Left lung (tissue), 10 donors: Measurements from ENCODE around the gene SRCIN1. TPM values are rescaled to one million over a fixed set of nuclear protein-coding genes. Genes with fewer than 3 reads are reported as not detected.
A peak's percentile ranks its signal among the peaks of the same experiment; 100 is the strongest.

ENCODE experiments used
- ATAC-seq: fragments of 200-7000 bp; cut with Tn5 transposase; one replicate; pipeline ENCODE4 v1.9.1; 2020; ENCODE audit warnings: moderate library complexity
- DNase-seq, 4 donors: peaks; one replicate each; pipeline ENCODE4 v3.0.0-alpha.2; 2013 to 2020
- H3K27ac ChIP-seq, 2 donors: fragments of 200-600 bp; sonication (generic) in 1 of 2; one replicate each; pipeline versions ENCODE4 v1.5.0 to v1.8.0; 2020 to 2021
- H3K27me3 ChIP-seq, 2 donors: fragments of 200-600 bp; sonication (generic) in 1 of 2; one replicate each; pipeline versions ENCODE4 v1.5.0 to v1.8.0; 2020 to 2021
- H3K36me3 ChIP-seq, 2 donors: fragments of 200-600 bp; sonication (generic) in 1 of 2; one replicate each; pipeline versions ENCODE4 v1.5.0 to v1.8.0; 2020 to 2021
- H3K4me1 ChIP-seq, 2 donors: fragments of 200-600 bp; one replicate each; pipeline ENCODE4 v1.8.0; 2021
- H3K4me3 ChIP-seq, 2 donors: fragments of 200-600 bp; sonication (generic) in 1 of 2; one replicate each; pipeline versions ENCODE4 v1.5.0 to v1.8.0; 2020 to 2021; ENCODE audit warnings: mild to moderate bottlenecking in 1 of 2
- H3K9me3 ChIP-seq, 2 donors: fragments of 200-600 bp; sonication (generic) in 1 of 2; one replicate each; pipeline versions ENCODE4 v1.5.0 to v1.8.0; 2020 to 2021
- intact Hi-C, 2 donors: fragments of 100-400 bp; cut with DNase I; formaldehyde crosslinking; loops; one replicate each; pipeline versions ENCODE4 v1.11.2 to v1.14.2; 2022
- polyA plus RNA-seq, 6 donors: library from polyadenylated mRNA; unstranded; fragments of 120-200 nt; gene quantifications; one replicate each; pipeline ENCODE4 v1.2.1, GENCODE V29; 2013; ENCODE audit not compliant: insufficient read length in 6 of 6
- total RNA-seq, 2 donors: library from RNA; stranded (reverse); fragmentation: NEBNext Ultra II Directional; extraction: Animal tissue kit (Norgen Biotek cat#: 25700); gene quantifications; one replicate each; pipeline ENCODE4 v1.2.1, GENCODE V29; 2021
- TF ChIP-seq, protein P1 (sequence below), 2 donors: fragments of 200-600 bp; sonication (generic) in 1 of 2; IDR thresholded peaks; one replicate each; pipeline versions ENCODE4 v1.5.0 to v1.8.0; 2021; ENCODE audit warnings: antibody characterized with exemption in 2 of 2
- donor health status: DM: no; HTN: yes; CAD: no.
- donor health status: DM: no; HTN: no; CAD: no.

SRCIN1 gene
- total and polyA plus RNA-seq, 8 donors = 2.7 to 10.6 (median 7.4) TPM

DNA sequence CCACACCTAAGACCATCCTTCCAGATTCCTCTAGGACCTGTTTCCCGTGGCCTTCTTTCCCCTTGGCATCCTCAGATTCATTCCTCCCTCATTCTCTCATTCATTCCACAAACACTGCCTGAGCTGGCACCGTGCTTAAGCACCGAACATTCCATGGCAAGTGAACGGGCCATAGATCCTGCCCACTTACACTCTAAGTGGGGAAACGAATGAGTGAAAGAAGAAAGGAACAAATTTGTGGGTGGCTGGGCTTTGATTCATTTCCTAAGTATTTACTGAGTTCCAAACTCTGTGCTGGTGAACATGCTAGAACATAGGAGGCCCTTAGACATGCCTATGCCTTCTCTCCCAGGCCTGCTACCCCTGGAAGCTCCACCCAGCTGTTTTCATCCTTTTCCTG is 30.0 kb downstream of the SRCIN1 start:
- TF ChIP-seq, protein P1, sequence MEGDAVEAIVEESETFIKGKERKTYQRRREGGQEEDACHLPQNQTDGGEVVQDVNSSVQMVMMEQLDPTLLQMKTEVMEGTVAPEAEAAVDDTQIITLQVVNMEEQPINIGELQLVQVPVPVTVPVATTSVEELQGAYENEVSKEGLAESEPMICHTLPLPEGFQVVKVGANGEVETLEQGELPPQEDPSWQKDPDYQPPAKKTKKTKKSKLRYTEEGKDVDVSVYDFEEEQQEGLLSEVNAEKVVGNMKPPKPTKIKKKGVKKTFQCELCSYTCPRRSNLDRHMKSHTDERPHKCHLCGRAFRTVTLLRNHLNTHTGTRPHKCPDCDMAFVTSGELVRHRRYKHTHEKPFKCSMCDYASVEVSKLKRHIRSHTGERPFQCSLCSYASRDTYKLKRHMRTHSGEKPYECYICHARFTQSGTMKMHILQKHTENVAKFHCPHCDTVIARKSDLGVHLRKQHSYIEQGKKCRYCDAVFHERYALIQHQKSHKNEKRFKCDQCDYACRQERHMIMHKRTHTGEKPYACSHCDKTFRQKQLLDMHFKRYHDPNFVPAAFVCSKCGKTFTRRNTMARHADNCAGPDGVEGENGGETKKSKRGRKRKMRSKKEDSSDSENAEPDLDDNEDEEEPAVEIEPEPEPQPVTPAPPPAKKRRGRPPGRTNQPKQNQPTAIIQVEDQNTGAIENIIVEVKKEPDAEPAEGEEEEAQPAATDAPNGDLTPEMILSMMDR (IDR thresholded peaks at IDR 0.05) = no peak
- ATAC-seq (no peak), DNase-seq (no peak)
- Histone ChIP-seq H3K4me1 (peaks cover 5 to 20% of the 10 kb centered on the region in 2 donors), H3K36me3 (no peaks in the 10 kb centered on the region), H3K27ac (no peak overlapping the region), H3K27me3 (peaks cover 75 to 100% of the 10 kb centered on the region in 2 donors), H3K9me3 (no peaks in the 10 kb centered on the region), H3K4me3 (no peak overlapping the region)
- intact Hi-C loops = no loop called here

DNA sequence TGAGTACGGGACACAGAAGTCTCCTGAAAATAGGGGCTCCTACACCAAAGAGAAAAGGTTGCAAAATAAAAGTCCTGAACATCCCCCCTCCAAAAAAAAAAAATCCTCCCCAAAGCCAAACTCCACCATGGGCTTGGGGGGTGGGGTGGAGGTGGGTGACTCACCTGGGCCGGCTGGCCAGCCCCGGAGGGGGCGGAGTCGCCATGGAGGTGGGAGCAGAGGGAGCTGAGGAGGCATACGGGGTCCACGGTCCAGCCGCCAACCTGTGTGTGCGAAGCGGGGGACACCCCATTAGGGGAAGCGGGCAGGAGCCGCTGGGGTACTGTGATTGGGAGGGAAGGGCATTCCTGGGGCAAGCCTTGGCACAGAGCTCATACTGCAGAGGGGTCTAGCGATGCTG is 31.0 kb downstream of the SRCIN1 start:
- no peak for ATAC-seq
- TF ChIP-seq, protein P1 (IDR thresholded peaks at IDR 0.05) = no peak
- H3K4me3 ChIP-seq = no peak overlapping the region
- no peaks in the 10 kb centered on the region for H3K9me3 ChIP-seq
- H3K4me1 ChIP-seq = peaks cover 5 to 20% of the 10 kb centered on the region in 2 donors
- H3K36me3 ChIP-seq = no peaks in the 10 kb centered on the region
- H3K27me3 ChIP-seq = peaks cover 70 to 100% of the 10 kb centered on the region in 2 donors
- H3K27ac ChIP-seq = no peak overlapping the region
- no peak for DNase-seq
- intact Hi-C loops = no loop called here

DNA sequence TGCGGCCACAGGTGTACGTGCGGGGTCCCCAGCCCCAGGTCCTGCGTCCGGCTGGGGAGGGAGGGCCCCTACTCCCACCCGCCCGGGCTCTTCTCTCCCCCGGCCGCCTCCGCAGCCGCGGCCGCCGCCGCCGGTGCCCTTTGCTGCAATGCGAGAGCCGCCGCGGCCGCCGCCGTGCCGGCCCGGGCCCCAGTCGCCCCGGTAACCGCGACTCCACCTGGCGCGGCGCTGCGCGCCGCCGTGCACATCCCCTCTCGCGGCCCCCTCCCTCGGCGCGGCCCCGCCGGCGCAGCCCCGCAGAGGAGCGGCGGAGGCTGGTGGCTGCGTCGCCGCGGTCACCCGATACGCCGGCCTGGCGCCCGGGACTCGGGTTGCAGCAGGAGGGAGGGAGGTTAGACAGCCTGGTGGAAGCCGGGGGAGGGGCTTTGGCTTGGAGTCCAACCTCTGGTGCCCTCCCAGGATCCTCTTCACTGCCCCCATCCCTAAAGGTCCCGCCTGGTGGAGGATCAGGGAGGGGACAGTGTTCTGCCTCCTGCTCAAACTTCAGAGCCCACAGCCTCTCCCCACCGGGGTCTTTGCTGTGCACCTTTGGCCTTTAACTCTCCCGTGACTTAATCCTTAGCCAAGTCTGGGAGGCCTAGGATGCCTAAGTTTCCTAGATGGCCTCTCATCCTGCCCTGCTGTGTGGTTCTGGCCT is 32.9 kb downstream of the SRCIN1 start:
- H3K27ac ChIP-seq = no peak overlapping the region
- no peaks in the 10 kb centered on the region for H3K9me3 ChIP-seq
- peak; percentile 48 for ATAC-seq
- H3K36me3 ChIP-seq = no peaks in the 10 kb centered on the region
- TF ChIP-seq, protein P1 (IDR thresholded peaks at IDR 0.05) = no peak
- peaks cover 51 to 100% of the 10 kb centered on the region in 2 donors for H3K27me3 ChIP-seq
- intact Hi-C loops = no loop called here
- peaks cover 0 to 11% of the 10 kb centered on the region in 2 donors for H3K4me1 ChIP-seq
- no peak overlapping the region for H3K4me3 ChIP-seq
- peak in 2 of 4 donors; percentile 58 to 82 for DNase-seq

DNA sequence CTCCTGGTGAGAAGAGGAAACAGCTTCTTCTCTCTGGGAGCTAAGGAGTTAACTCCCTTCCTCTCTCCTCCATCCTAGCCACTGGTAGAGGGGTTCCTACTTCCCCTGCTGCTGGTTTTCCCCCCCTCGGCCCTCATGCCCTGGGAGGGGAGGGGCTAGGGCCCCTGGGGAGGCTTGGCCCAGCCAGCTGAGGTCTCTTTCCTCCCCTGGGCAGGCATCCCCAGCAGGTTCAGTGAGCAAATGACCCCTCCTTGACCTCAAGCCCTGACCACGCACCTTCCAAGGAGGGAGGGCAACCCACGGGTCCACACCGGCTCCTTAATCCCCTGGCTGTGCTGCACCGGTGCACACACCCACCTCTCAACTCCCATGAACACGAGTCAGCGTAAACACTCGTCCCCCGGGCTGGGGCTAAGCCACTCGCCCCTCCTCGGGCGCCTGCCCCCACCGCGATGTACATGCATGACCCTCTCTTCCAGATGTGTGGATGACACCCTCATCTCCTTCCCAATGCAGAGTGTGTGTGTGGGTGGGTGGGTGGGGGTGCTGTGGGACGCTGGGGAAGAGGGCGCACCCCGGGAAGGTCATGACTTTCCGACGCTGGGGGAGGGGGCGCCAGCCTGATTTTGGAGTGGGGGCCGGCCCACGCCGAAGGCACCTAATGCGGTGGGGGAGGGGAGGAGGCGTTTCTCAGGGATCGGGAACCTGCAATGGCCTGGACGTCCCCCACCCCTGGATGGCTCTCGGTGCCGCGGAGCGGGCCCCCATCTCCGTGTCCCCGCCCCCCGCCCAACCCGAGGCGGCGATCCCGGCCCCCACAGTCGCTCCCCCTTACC is 33.7 kb downstream of the SRCIN1 start:
- Histone ChIP-seq H3K27me3 (peaks cover 43 to 100% of the 10 kb centered on the region in 2 donors), H3K4me1 (peaks cover 0 to 11% of the 10 kb centered on the region in 2 donors), H3K36me3 (no peaks in the 10 kb centered on the region), H3K27ac (no peak overlapping the region), H3K4me3 (no peak overlapping the region), H3K9me3 (no peaks in the 10 kb centered on the region)
- DNase-seq (no peak), ATAC-seq (no peak)
- intact Hi-C loops = no loop called here
- TF ChIP-seq, protein P1 (IDR thresholded peaks at IDR 0.05) = no peak
